GM12873 (cell line): ENCODE results near the gene IFT122.

Source experiments
- TF ChIP-seq, protein P1 (sequence below): IDR thresholded peaks from 2 replicates; pipeline ENCODE4 v1.5.1; 2012; ENCODE audit warnings: low read depth, mild to moderate bottlenecking, moderate library complexity, low read length, control low read depth; ENCODE audit not compliant: insufficient read depth; ENCODE audit errors: missing control alignments

The IFT122 gene

DNA sequence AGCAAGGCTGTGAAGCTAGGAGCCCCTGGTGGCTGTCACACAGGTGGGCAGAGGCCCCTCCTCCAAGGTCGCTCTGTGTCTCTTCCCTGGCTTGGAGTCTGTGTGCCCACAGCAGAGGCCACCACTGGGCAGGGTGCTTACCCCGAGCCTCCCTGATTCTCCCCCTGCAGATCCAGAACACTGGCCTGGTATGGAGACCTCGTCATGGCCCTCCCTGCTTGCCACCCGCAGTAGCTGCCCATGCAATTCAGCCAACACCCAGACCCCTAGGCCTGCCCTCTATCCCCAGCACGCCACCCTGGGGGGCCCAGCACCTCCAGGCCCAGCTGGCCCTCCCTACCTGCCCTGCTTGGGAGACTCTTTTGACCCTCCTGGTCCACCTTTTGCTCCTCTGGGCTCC lies 82.9 kb downstream of the IFT122 start:
- TF ChIP-seq, protein P1, sequence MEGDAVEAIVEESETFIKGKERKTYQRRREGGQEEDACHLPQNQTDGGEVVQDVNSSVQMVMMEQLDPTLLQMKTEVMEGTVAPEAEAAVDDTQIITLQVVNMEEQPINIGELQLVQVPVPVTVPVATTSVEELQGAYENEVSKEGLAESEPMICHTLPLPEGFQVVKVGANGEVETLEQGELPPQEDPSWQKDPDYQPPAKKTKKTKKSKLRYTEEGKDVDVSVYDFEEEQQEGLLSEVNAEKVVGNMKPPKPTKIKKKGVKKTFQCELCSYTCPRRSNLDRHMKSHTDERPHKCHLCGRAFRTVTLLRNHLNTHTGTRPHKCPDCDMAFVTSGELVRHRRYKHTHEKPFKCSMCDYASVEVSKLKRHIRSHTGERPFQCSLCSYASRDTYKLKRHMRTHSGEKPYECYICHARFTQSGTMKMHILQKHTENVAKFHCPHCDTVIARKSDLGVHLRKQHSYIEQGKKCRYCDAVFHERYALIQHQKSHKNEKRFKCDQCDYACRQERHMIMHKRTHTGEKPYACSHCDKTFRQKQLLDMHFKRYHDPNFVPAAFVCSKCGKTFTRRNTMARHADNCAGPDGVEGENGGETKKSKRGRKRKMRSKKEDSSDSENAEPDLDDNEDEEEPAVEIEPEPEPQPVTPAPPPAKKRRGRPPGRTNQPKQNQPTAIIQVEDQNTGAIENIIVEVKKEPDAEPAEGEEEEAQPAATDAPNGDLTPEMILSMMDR, result no peak

DNA sequence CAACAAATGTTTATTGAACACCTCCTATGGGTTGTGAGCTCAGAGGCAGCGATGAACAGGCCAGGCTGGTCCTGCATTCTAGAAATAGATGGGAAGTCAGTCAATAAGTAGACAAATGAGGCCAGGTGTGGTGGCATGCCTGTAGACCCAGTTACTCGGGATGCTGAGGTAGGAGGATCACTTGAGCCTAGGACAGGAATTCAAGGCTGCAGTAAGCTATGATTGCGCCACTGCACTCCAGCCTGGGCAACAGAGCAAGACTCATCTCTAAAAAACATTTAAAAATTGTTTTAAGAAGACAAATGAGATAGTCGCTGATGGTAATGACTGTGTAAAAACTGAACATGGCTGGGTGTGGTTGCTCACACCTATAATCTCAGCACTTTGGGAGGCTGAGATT lies 84.1 kb downstream of the IFT122 start:
- TF ChIP-seq, protein P1, result no peak

DNA sequence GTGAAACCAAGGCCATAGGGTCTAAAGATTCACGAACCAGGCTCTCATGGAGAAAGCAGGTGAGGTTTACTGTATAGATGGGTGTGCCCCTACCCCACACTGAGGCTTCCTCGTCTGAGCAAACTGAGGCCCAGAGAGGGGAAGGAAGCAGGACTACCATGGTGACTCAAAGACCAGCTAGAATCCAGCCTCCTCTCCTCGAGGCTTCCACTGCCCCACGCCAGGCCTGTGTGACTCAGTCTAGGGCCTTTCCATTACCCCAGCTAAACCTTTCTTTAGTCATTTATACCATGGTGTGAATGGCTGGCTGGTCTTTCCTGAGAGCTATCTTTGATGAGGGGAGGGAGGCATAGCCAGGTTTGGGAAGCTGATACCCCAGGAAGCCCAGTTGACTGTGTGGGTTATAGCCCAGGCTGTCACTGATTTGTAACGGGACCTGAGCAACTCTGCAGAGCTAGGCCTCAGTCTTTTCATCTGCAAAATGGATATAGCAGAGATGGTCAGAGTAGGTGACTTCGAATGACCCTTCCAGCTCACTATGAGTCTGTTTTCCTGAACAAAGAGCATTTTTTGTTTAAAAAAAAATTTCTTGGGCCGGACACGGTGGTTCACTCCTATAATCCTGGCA lies 85.4 kb downstream of the IFT122 start:
- TF ChIP-seq, protein P1, result no peak

DNA sequence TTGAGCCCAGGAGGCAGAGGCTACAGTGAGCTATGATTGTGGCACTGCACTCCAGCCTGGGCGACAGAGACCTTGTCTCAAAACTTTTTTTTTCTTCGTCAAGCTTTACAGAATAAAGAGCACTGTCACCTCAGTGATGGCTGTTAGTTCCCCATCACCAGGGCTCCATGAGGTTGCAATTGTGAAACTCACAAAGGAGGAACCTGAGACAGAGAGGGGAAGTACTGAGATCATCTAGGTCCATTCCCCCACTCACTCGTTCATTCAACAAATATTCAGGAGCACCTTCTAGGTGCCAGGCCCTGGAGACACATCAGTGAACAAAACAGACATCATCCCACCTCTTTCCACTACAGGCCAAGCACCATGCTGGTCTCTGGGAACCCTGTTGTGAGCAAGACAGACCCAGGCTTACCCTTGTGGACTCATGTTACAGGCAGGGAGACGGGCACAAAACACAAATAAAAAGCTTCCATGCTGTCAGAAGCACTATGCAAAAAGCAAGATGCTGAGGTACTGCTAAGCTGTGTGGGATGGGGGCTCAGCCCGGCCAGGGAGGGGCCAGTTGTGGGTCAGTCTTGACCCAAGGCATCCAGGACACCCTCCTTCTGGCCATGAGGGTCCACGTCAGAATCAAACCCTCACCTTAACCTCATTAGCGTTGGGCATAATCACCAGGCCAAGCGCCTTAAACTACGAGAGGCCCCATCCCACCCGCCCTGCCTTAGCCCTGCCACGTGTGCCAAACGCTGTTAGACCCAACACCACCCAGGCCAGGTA lies 86.3 kb downstream of the IFT122 start:
- TF ChIP-seq, protein P1, result no peak

DNA sequence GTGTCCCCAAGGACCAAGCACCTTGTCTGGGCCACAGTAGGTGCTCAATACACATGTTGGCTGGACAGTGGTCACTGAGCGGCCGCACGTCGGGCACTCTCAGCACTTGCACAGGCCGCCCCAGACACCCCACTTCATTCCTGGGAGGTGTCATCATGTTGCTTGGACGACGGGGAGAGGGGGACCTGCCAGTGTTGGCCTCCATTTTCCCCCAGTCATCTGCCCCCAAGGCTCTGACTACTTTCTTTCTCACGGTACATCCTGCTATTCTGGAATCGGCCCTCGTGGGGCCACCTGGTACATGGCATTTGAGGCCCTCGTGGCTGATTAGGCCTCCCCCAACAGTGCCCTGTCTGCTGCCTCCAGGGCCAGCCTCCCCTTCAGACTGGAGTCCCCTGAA lies 87.2 kb downstream of the IFT122 start:
- TF ChIP-seq, protein P1, result no peak

DNA sequence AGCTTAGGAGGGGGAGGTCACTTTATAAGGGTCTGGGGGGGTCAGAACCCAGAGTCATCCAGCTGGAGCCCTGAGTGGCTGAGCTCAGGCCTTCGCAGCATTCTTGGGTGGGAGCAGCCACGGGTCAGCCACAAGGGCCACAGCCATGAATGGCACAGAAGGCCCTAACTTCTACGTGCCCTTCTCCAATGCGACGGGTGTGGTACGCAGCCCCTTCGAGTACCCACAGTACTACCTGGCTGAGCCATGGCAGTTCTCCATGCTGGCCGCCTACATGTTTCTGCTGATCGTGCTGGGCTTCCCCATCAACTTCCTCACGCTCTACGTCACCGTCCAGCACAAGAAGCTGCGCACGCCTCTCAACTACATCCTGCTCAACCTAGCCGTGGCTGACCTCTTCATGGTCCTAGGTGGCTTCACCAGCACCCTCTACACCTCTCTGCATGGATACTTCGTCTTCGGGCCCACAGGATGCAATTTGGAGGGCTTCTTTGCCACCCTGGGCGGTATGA lies 88.6 kb downstream of the IFT122 start, which contains the start of gene RHO:
Gene RHO, plus strand, starts transcription at position 51 of the 512 bp plus-strand sequence. Its CDS starts 95 bp downstream, at position 146.
- TF ChIP-seq, protein P1, result no peak

GRCh38 chr3:129529436-129530210 lies 89.6 kb downstream of the IFT122 start:
- TF ChIP-seq, protein P1, result no peak
